ENCODE data around the gene CSNK1A1. TPM values are rescaled to one million over a fixed set of nuclear protein-coding genes. Genes with fewer than 3 reads are reported as not detected.

The CSNK1A1 gene
- total and polyA plus RNA-seq, 3 experiments from 2014 or later = 118 to 187 (median 177) TPM

GRCh38 chr5:149485655-149486615 is 65.3 kb downstream of the CSNK1A1 start:
- H3K4me1 ChIP-seq (ENCODE audit: insufficient read depth, low read length) = no peaks in the 10 kb centered on the region
- peaks cover 0 to 7% of the 10 kb centered on the region in 2 donors for H3K27me3 Mint-ChIP-seq
- POLR2A ChIA-PET = no interaction called here
- no peaks in the 10 kb centered on the region for H3K36me3 Mint-ChIP-seq
- H3K9me3 ChIP-seq (ENCODE audit: low read length) = no peaks in the 10 kb centered on the region
- CTCF ChIA-PET = no interaction called here
- H3K36me3 ChIP-seq (ENCODE audit: insufficient read depth, low read length) = no peaks in the 10 kb centered on the region
- peaks cover 7 to 12% (median 9%) of the 10 kb centered on the region in 3 donors for H3K4me1 Mint-ChIP-seq
- no peak overlapping the region for H3K4me3 ChIP-seq (ENCODE audit: low read length)
- no peaks in the 10 kb centered on the region for H3K27me3 ChIP-seq (ENCODE audit: insufficient read depth, low read length, poor library complexity, severe bottlenecking)
- no peak for DNase-seq
- no peak overlapping the region for H3K4me3 Mint-ChIP-seq
- H3K27ac ChIP-seq (ENCODE audit: low read depth, low read length) = peak overlapping the region; percentile 49
- H3K27ac Mint-ChIP-seq = no peak overlapping the region
- no peaks in the 10 kb centered on the region for H3K9me3 Mint-ChIP-seq

- POLR2A ChIA-PET = no interaction called here
- Mint-ChIP-seq H3K36me3 (no peaks in the 10 kb centered on the region), H3K27ac (no peak overlapping the region), H3K4me3 (no peak overlapping the region), H3K4me1 (no peaks in the 10 kb centered on the region), H3K9me3 (no peaks in the 10 kb centered on the region), H3K27me3 (peaks cover 7 to 12% of the 10 kb centered on the region in 2 donors)
- CTCF ChIA-PET = no interaction called here
- no peaks in the 10 kb centered on the region for H3K36me3 ChIP-seq (ENCODE audit: insufficient read depth, low read length)
- no peak overlapping the region for H3K27ac ChIP-seq (ENCODE audit: low read depth, low read length)
- H3K4me3 ChIP-seq (ENCODE audit: low read length) = no peak overlapping the region
- no peaks in the 10 kb centered on the region for H3K4me1 ChIP-seq (ENCODE audit: insufficient read depth, low read length)
- no peaks in the 10 kb centered on the region for H3K27me3 ChIP-seq (ENCODE audit: insufficient read depth, low read length, poor library complexity, severe bottlenecking)
- H3K9me3 ChIP-seq (ENCODE audit: low read length) = no peaks in the 10 kb centered on the region
- DNase-seq = no peak
Measured at GRCh38 chr5:149481485-149481884, 69.8 kb downstream of the CSNK1A1 start.

- Mint-ChIP-seq H3K9me3 (no peaks in the 10 kb centered on the region), H3K27ac (no peak overlapping the region), H3K36me3 (no peaks in the 10 kb centered on the region), H3K4me1 (no peaks in the 10 kb centered on the region), H3K4me3 (no peak overlapping the region), H3K27me3 (peaks cover 14 to 18% of the 10 kb centered on the region in 2 donors)
- Histone ChIP-seq H3K36me3 (ENCODE audit: insufficient read depth, low read length) (no peaks in the 10 kb centered on the region), H3K27ac (ENCODE audit: low read depth, low read length) (no peak overlapping the region), H3K4me1 (ENCODE audit: insufficient read depth, low read length) (no peaks in the 10 kb centered on the region), H3K27me3 (ENCODE audit: insufficient read depth, low read length, poor library complexity, severe bottlenecking) (no peaks in the 10 kb centered on the region), H3K9me3 (ENCODE audit: low read length) (no peaks in the 10 kb centered on the region), H3K4me3 (ENCODE audit: low read length) (no peak overlapping the region)
- ChIA-PET POLR2A (no interaction called here), CTCF (no interaction called here)
- no peak for DNase-seq
Measured at GRCh38 chr5:149478761-149479160, 72.5 kb downstream of the CSNK1A1 start.

- Histone ChIP-seq H3K27ac (ENCODE audit: low read depth, low read length) (no peak overlapping the region), H3K4me3 (ENCODE audit: low read length) (no peak overlapping the region), H3K27me3 (ENCODE audit: insufficient read depth, low read length, poor library complexity, severe bottlenecking) (no peaks in the 10 kb centered on the region), H3K9me3 (ENCODE audit: low read length) (no peaks in the 10 kb centered on the region), H3K36me3 (ENCODE audit: insufficient read depth, low read length) (no peaks in the 10 kb centered on the region), H3K4me1 (ENCODE audit: insufficient read depth, low read length) (no peaks in the 10 kb centered on the region)
- Mint-ChIP-seq H3K4me1 (no peaks in the 10 kb centered on the region), H3K36me3 (no peaks in the 10 kb centered on the region), H3K4me3 (no peak overlapping the region), H3K9me3 (no peaks in the 10 kb centered on the region), H3K27me3 (peaks cover 8 to 27% of the 10 kb centered on the region in 2 donors), H3K27ac (no peak overlapping the region)
- POLR2A ChIA-PET = no interaction called here
- no peak for DNase-seq
- CTCF ChIA-PET = interaction anchor here (1.9 kb wide), 1 partner anchor 19 kb away, joined by 5 read pairs; no protein-coding TSS in a partner anchor
Measured at GRCh38 chr5:149475777-149476176, 75.5 kb downstream of the CSNK1A1 start.

GRCh38 chr5:149474198-149474597 is 77.0 kb downstream of the CSNK1A1 start:
- Mint-ChIP-seq H3K4me1 (no peaks in the 10 kb centered on the region), H3K27me3 (peaks cover 5 to 25% of the 10 kb centered on the region in 2 donors)
- POLR2A ChIA-PET = no interaction called here

GRCh38 chr5:149473441-149473840 is 77.8 kb downstream of the CSNK1A1 start:
- peaks cover 5 to 24% of the 10 kb centered on the region in 2 donors for H3K27me3 Mint-ChIP-seq
- H3K9me3 ChIP-seq (ENCODE audit: low read length) = no peaks in the 10 kb centered on the region
- no peak overlapping the region for H3K4me3 Mint-ChIP-seq
- H3K36me3 ChIP-seq (ENCODE audit: insufficient read depth, low read length) = no peaks in the 10 kb centered on the region
- H3K4me1 Mint-ChIP-seq = no peaks in the 10 kb centered on the region
- H3K4me1 ChIP-seq (ENCODE audit: insufficient read depth, low read length) = no peaks in the 10 kb centered on the region
- H3K36me3 Mint-ChIP-seq = no peaks in the 10 kb centered on the region
- no peak overlapping the region for H3K4me3 ChIP-seq (ENCODE audit: low read length)
- H3K9me3 Mint-ChIP-seq = no peaks in the 10 kb centered on the region
- no peaks in the 10 kb centered on the region for H3K27me3 ChIP-seq (ENCODE audit: insufficient read depth, low read length, poor library complexity, severe bottlenecking)
- CTCF ChIA-PET = interaction anchor here (1.1 kb wide), 1 partner anchor 136 kb away, joined by 3 read pairs; no protein-coding TSS in a partner anchor
- no peak overlapping the region for H3K27ac ChIP-seq (ENCODE audit: low read depth, low read length)
- no peak overlapping the region for H3K27ac Mint-ChIP-seq
- POLR2A ChIA-PET = no interaction called here
- no peak for DNase-seq

More at GRCh38 chr5:149474198-149474597, 77.0 kb downstream of the CSNK1A1 start:
- H3K4me1 ChIP-seq (ENCODE audit: insufficient read depth, low read length) = no peaks in the 10 kb centered on the region
- no peaks in the 10 kb centered on the region for H3K9me3 ChIP-seq (ENCODE audit: low read length)
- no peaks in the 10 kb centered on the region for H3K36me3 Mint-ChIP-seq
- no peaks in the 10 kb centered on the region for H3K9me3 Mint-ChIP-seq
- no peak overlapping the region for H3K4me3 Mint-ChIP-seq
- H3K27ac ChIP-seq (ENCODE audit: low read depth, low read length) = no peak overlapping the region
- H3K36me3 ChIP-seq (ENCODE audit: insufficient read depth, low read length) = no peaks in the 10 kb centered on the region
- no peak for DNase-seq
- no peak overlapping the region for H3K4me3 ChIP-seq (ENCODE audit: low read length)
- no peaks in the 10 kb centered on the region for H3K27me3 ChIP-seq (ENCODE audit: insufficient read depth, low read length, poor library complexity, severe bottlenecking)
- CTCF ChIA-PET = interaction anchor here (1.2 to 1.9 kb wide), 2 partner anchors 20 kb away, joined by 5 read pairs; no protein-coding TSS in a partner anchor
- no peak overlapping the region for H3K27ac Mint-ChIP-seq

GRCh38 chr5:149472399-149472798 is 78.8 kb downstream of the CSNK1A1 start:
- H3K4me1 Mint-ChIP-seq = no peaks in the 10 kb centered on the region
- H3K27ac Mint-ChIP-seq = no peak overlapping the region
- H3K9me3 Mint-ChIP-seq = no peaks in the 10 kb centered on the region
- Histone ChIP-seq H3K4me3 (ENCODE audit: low read length) (no peak overlapping the region), H3K36me3 (ENCODE audit: insufficient read depth, low read length) (no peaks in the 10 kb centered on the region), H3K27me3 (ENCODE audit: insufficient read depth, low read length, poor library complexity, severe bottlenecking) (no peaks in the 10 kb centered on the region), H3K4me1 (ENCODE audit: insufficient read depth, low read length) (no peaks in the 10 kb centered on the region), H3K27ac (ENCODE audit: low read depth, low read length) (no peak overlapping the region), H3K9me3 (ENCODE audit: low read length) (no peaks in the 10 kb centered on the region)
- H3K4me3 Mint-ChIP-seq = no peak overlapping the region
- peaks cover 3 to 29% of the 10 kb centered on the region in 2 donors for H3K27me3 Mint-ChIP-seq
- ChIA-PET POLR2A (no interaction called here), CTCF (interaction anchor here (1.1 kb wide), 1 partner anchor 137 kb away, joined by 3 read pairs; no protein-coding TSS in a partner anchor)
- no peak for DNase-seq
- H3K36me3 Mint-ChIP-seq = no peaks in the 10 kb centered on the region

GRCh38 chr5:149471406-149472183 is 79.6 kb downstream of the CSNK1A1 start:
- H3K27ac ChIP-seq (ENCODE audit: low read depth, low read length) = no peak overlapping the region
- ChIA-PET CTCF (no interaction called here), POLR2A (no interaction called here)
- Mint-ChIP-seq H3K4me3 (no peak overlapping the region), H3K9me3 (no peaks in the 10 kb centered on the region), H3K36me3 (no peaks in the 10 kb centered on the region), H3K4me1 (no peaks in the 10 kb centered on the region), H3K27ac (no peak overlapping the region), H3K27me3 (peaks cover 6 to 31% of the 10 kb centered on the region in 2 donors)
- H3K4me3 ChIP-seq (ENCODE audit: low read length) = no peak overlapping the region
- H3K36me3 ChIP-seq (ENCODE audit: insufficient read depth, low read length) = no peaks in the 10 kb centered on the region
- no peaks in the 10 kb centered on the region for H3K9me3 ChIP-seq (ENCODE audit: low read length)
- no peaks in the 10 kb centered on the region for H3K27me3 ChIP-seq (ENCODE audit: insufficient read depth, low read length, poor library complexity, severe bottlenecking)
- no peaks in the 10 kb centered on the region for H3K4me1 ChIP-seq (ENCODE audit: insufficient read depth, low read length)
- no peak for DNase-seq

All from CD8-positive, alpha-beta memory T cell (primary cell).